Measurements from ENCODE around the gene OTOF.

GRCh38 chr2:26432859-26433258, 45.1 kb downstream of the OTOF start:
- no peak for TF ChIP-seq CTCF (conservative IDR thresholded peaks at IDR 0.05; ENCODE audit: low read depth in 2 of 2)
- TF ChIP-seq STAT1 (IDR thresholded peaks at IDR 0.05; ENCODE audit: unreplicated experiment) = no peak
- no peak for TF ChIP-seq POLR2AphosphoS5 (IDR thresholded peaks at IDR 0.05; ENCODE audit: low read depth)
- no peak for TF ChIP-seq REST (IDR thresholded peaks at IDR 0.05; ENCODE audit: unreplicated experiment)
- no peak for TF ChIP-seq EZH2phosphoT487 (IDR thresholded peaks at IDR 0.05; ENCODE audit: unreplicated experiment)
- TF ChIP-seq EZH2 (IDR thresholded peaks at IDR 0.05; ENCODE audit: low read depth, unreplicated experiment) = no peak
- TF ChIP-seq CREB1 (CRISPR knock-in tag; IDR thresholded peaks at IDR 0.05; ENCODE audit: low read depth) = no peak
- no peak for TF ChIP-seq ZNF114 (CRISPR knock-in tag; IDR thresholded peaks at IDR 0.05)
- no peak for TF ChIP-seq ETS1 (IDR thresholded peaks at IDR 0.05)
- TF ChIP-seq JUNB (IDR thresholded peaks at IDR 0.05; ENCODE audit: unreplicated experiment) = no peak
- TF ChIP-seq ZNF331 (CRISPR knock-in tag; IDR thresholded peaks at IDR 0.05; ENCODE audit: low read depth) = no peak
- TF ChIP-seq NANOG (IDR thresholded peaks at IDR 0.05; ENCODE audit: borderline replicate concordance) = no peak

Measured in GM23338 (cell line).